HEK293 (cell line): ENCODE results near the gene THBS2.

Source experiments
- BCL11B ChIP-seq: fragments of 450-650 bp; formaldehyde crosslinking; IDR thresholded peaks from 2 replicates; pipeline ENCODE4 v1.5.1; 2016; ENCODE audit warnings: low read depth, missing biosample characterization, missing genetic modification characterization
- ELK4 ChIP-seq: IDR thresholded peaks from 2 replicates; pipeline ENCODE4 v1.6.1; 2011; ENCODE audit warnings: mild to moderate bottlenecking, low read depth, low read length, borderline replicate concordance
- HOXC10 ChIP-seq: sonication (generic); formaldehyde crosslinking; IDR thresholded peaks from 2 replicates; pipeline ENCODE4 v1.8.1; 2023; ENCODE audit warnings: mild to moderate bottlenecking, missing genetic modification reagents
- IKZF3 ChIP-seq: fragments of 450-650 bp; IDR thresholded peaks from 2 replicates; pipeline ENCODE4 v1.5.0; 2018; ENCODE audit warnings: missing biosample characterization, mild to moderate bottlenecking, missing genetic modification characterization, moderate library complexity
- MZF1 ChIP-seq: fragments of 450-650 bp; formaldehyde crosslinking; IDR thresholded peaks from 2 replicates; pipeline ENCODE4 v1.5.1; 2017; ENCODE audit warnings: missing biosample characterization, missing genetic modification characterization, borderline replicate concordance
- ZBTB7A ChIP-seq: fragments of 450-650 bp; formaldehyde crosslinking; IDR thresholded peaks from 2 replicates; pipeline ENCODE4 v1.5.1; 2016; ENCODE audit warnings: low read depth, missing biosample characterization, missing genetic modification characterization
- ZNF335 ChIP-seq: fragments of 450-650 bp; formaldehyde crosslinking; conservative IDR thresholded peaks from 2 replicates; pipeline ENCODE4 v1.5.1; 2016; ENCODE audit warnings: missing biosample characterization, missing genetic modification characterization
- ZNF488 ChIP-seq: fragments of 450-650 bp; formaldehyde crosslinking; IDR thresholded peaks from 2 replicates; pipeline ENCODE4 v1.5.1; 2016; ENCODE audit warnings: missing biosample characterization, missing genetic modification characterization
- ZNF510 ChIP-seq: fragments of 450-650 bp; formaldehyde crosslinking; IDR thresholded peaks from 2 replicates; pipeline ENCODE4 v1.5.1; 2018; ENCODE audit warnings: mild to moderate bottlenecking, missing genetic modification characterization, missing biosample characterization; ENCODE audit not compliant: insufficient replicate concordance
- ZNF658 ChIP-seq: fragments of 450-650 bp; formaldehyde crosslinking; IDR thresholded peaks from 2 replicates; pipeline ENCODE4; 2016; ENCODE audit warnings: missing biosample characterization, missing genetic modification characterization
- TF ChIP-seq, protein P1 (sequence below): fragments of 450-650 bp; formaldehyde crosslinking; IDR thresholded peaks from 2 replicates; pipeline ENCODE4 v1.5.1; 2016; ENCODE audit warnings: missing biosample characterization, missing genetic modification characterization

DNA sequence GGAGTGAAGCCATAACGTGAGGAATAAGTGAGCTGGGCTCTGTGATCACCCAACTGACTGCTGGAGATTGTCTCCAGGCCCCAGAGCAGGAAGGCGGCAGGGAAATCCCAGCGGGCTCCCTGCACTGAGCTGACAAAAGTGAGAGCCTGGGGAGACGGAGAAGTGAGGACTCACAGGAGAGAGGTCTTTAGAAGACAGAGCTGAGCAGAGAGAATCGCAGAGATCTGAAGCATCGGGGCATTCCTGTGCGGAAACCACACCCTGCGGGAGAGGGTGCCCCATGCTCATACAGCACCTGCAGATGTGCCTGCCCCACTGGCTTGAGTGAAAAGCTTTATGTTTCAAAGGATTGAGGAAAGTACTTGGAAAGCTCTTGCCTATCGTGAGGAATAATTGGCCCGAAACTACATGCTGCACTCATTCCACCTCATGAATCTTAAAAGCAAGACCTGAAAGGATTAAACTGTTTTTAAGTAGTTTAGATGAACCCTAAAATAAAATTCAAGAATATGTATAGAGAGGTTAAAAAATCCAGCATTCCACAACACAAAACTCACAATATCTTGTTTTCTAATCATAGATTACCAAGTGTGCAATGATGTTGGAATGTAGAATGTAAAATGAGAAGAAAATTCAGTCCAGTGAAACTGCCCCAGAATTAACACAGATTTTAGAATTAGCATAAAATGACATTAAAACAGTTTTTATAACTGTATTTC, 17.7 kb upstream of the THBS2 start:
- TF ChIP-seq ELK4 (no peak), ZBTB7A (tag by site-specific recombination) (no peak), ZNF510 (tag by site-specific recombination) (no peak), HOXC10 (no peak), MZF1 (tag by site-specific recombination) (no peak), IKZF3 (no peak), BCL11B (tag by site-specific recombination) (no peak), ZNF488 (no peak), ZNF335 (no peak), ZNF658 (no peak)
- TF ChIP-seq, protein P1, sequence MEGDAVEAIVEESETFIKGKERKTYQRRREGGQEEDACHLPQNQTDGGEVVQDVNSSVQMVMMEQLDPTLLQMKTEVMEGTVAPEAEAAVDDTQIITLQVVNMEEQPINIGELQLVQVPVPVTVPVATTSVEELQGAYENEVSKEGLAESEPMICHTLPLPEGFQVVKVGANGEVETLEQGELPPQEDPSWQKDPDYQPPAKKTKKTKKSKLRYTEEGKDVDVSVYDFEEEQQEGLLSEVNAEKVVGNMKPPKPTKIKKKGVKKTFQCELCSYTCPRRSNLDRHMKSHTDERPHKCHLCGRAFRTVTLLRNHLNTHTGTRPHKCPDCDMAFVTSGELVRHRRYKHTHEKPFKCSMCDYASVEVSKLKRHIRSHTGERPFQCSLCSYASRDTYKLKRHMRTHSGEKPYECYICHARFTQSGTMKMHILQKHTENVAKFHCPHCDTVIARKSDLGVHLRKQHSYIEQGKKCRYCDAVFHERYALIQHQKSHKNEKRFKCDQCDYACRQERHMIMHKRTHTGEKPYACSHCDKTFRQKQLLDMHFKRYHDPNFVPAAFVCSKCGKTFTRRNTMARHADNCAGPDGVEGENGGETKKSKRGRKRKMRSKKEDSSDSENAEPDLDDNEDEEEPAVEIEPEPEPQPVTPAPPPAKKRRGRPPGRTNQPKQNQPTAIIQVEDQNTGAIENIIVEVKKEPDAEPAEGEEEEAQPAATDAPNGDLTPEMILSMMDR: no peak
